HepG2 (cell line): ENCODE measurements around the gene TPX2. TPM values are rescaled to one million over a fixed set of nuclear protein-coding genes. Genes with fewer than 3 reads are reported as not detected.

Experiments
- ATF4 ChIP-seq, 2 experiments: fragments of 450-650 bp in 1 of 2; sonication (generic) in 1 of 2; formaldehyde crosslinking; IDR thresholded peaks; 2 replicates each; pipeline versions ENCODE4 v1.5.0 to v1.8.0; 2020 to 2022; ENCODE audit warnings: mild to moderate bottlenecking in 1 of 2, missing genetic modification reagents in 1 of 2
- BCL6 ChIP-seq: IDR thresholded peaks from 2 replicates; pipeline ENCODE4 v1.6.1; 2016; ENCODE audit warnings: missing genetic modification reagents, missing compliant biosample characterization
- ELF1 ChIP-seq: sonication (generic); formaldehyde crosslinking; IDR thresholded peaks from 2 replicates; pipeline ENCODE4 v1.4.0; 2020; ENCODE audit warnings: missing genetic modification reagents
- ESRRA ChIP-seq: sonication (generic); formaldehyde crosslinking; IDR thresholded peaks from 2 replicates; pipeline ENCODE4 v1.5.1; 2020; ENCODE audit warnings: mild to moderate bottlenecking, low read depth, missing genetic modification reagents
- FOSL2 ChIP-seq: sonication (generic); formaldehyde crosslinking; IDR thresholded peaks from 2 replicates; pipeline ENCODE4 v1.4.0; 2020; ENCODE audit warnings: missing genetic modification reagents
- JUN ChIP-seq: sonication (generic); formaldehyde crosslinking; IDR thresholded peaks from 2 replicates; pipeline ENCODE4 v1.4.0; 2020; ENCODE audit warnings: mild to moderate bottlenecking, missing genetic modification reagents
- MAFF ChIP-seq: IDR thresholded peaks from 2 replicates; pipeline ENCODE4 v1.6.1; 2011; ENCODE audit warnings: low read depth, low read length, improper control_type of control experiment
- NAIF1 ChIP-seq: sonication (generic); formaldehyde crosslinking; IDR thresholded peaks from 2 replicates; pipeline ENCODE4 v1.5.0; 2020; ENCODE audit warnings: mild to moderate bottlenecking, missing genetic modification reagents, borderline replicate concordance
- NCOR1 ChIP-seq: fragments of 200-600 bp; sonication (generic); IDR thresholded peaks from 2 replicates; pipeline ENCODE4 v1.7.0; 2017; ENCODE audit warnings: antibody characterized with exemption, low read length, borderline replicate concordance
- PAX8 ChIP-seq: sonication (generic); formaldehyde crosslinking; IDR thresholded peaks from 2 replicates; pipeline ENCODE4 v1.8.0; 2022; ENCODE audit warnings: mild to moderate bottlenecking, missing genetic modification reagents, borderline replicate concordance
- PRMT3 ChIP-seq: sonication (generic); formaldehyde crosslinking; IDR thresholded peaks from 2 replicates; pipeline ENCODE4 v1.8.1; 2022; ENCODE audit warnings: low read depth, mild to moderate bottlenecking, moderate library complexity, missing genetic modification reagents, borderline replicate concordance
- RXRB ChIP-seq: IDR thresholded peaks from 2 replicates; pipeline ENCODE4 v1.6.1; 2016; ENCODE audit warnings: borderline replicate concordance, missing genetic modification reagents, missing compliant biosample characterization
- SIN3A ChIP-seq: IDR thresholded peaks from 2 replicates; pipeline ENCODE4 v1.6.1; 2011; ENCODE audit warnings: low read depth, mild to moderate bottlenecking, control low read depth, low read length, borderline replicate concordance
- TRIM24 ChIP-seq: sonication (generic); formaldehyde crosslinking; IDR thresholded peaks from 2 replicates; pipeline ENCODE4 v1.8.0; 2022; ENCODE audit warnings: mild to moderate bottlenecking, missing genetic modification reagents
- ZC3H13 ChIP-seq: sonication (generic); formaldehyde crosslinking; IDR thresholded peaks from 2 replicates; pipeline ENCODE4 v1.8.1; 2023; ENCODE audit warnings: mild to moderate bottlenecking, missing genetic modification reagents, moderate library complexity
- ZFP36L2 ChIP-seq: sonication (generic); formaldehyde crosslinking; IDR thresholded peaks from 2 replicates; pipeline ENCODE4 v1.4.0; 2020; ENCODE audit warnings: missing genetic modification reagents
- ZFP41 ChIP-seq: sonication (generic); formaldehyde crosslinking; IDR thresholded peaks from 2 replicates; pipeline ENCODE4 v1.4.0; 2020; ENCODE audit warnings: mild to moderate bottlenecking, missing genetic modification reagents, borderline replicate concordance
- ZNF232 ChIP-seq: sonication (generic); formaldehyde crosslinking; IDR thresholded peaks from 2 replicates; pipeline ENCODE4 v1.4.0; 2020; ENCODE audit warnings: missing genetic modification reagents, borderline replicate concordance
- ZNF383 ChIP-seq: sonication (generic); formaldehyde crosslinking; IDR thresholded peaks from 2 replicates; pipeline ENCODE4 v1.4.0; 2020; ENCODE audit warnings: missing genetic modification reagents, mild to moderate bottlenecking, borderline replicate concordance
- ZNF431 ChIP-seq: sonication (generic); formaldehyde crosslinking; IDR thresholded peaks from 2 replicates; pipeline ENCODE4 v1.9.0; 2022; ENCODE audit warnings: missing genetic modification reagents, low read depth, mild to moderate bottlenecking, borderline replicate concordance
- ZNF598 ChIP-seq: sonication (generic); formaldehyde crosslinking; IDR thresholded peaks from 2 replicates; pipeline ENCODE4 v1.5.1; 2020; ENCODE audit warnings: mild to moderate bottlenecking, missing genetic modification reagents, borderline replicate concordance
- ZNF652 ChIP-seq: IDR thresholded peaks from 2 replicates; pipeline ENCODE4 v1.6.1; 2016; ENCODE audit warnings: low read depth, borderline replicate concordance
- ZNF773 ChIP-seq: sonication (generic); formaldehyde crosslinking; IDR thresholded peaks from 2 replicates; pipeline ENCODE4 v1.4.0; 2020; ENCODE audit warnings: missing genetic modification reagents, borderline replicate concordance
- ZNF781 ChIP-seq: sonication (generic); formaldehyde crosslinking; IDR thresholded peaks from 2 replicates; pipeline ENCODE4 v1.5.1; 2020; ENCODE audit warnings: borderline replicate concordance, mild to moderate bottlenecking, missing genetic modification reagents; ENCODE audit errors: not compliant biosample characterization
- ZUFSP ChIP-seq: sonication (generic); formaldehyde crosslinking; IDR thresholded peaks from 2 replicates; pipeline ENCODE4 v1.9.0; 2021; ENCODE audit warnings: missing genetic modification reagents, mild to moderate bottlenecking, borderline replicate concordance
- polyA plus RNA-seq, 8 experiments: library from polyadenylated mRNA; depleted of rRNA in 3 of 8; stranded (reverse) in 7 of 8; unstranded in 1 of 8; fragments of >200 nt; fragmentation: Illumina TruSeq in 4 of 8; extraction: Trizol in 4 of 8; gene quantifications; 2 replicates each; pipeline versions ENCODE4 v1.2.1 to v1.2.3, GENCODE V29; 2011 to 2016; ENCODE audit warnings: low read depth in 4 of 8, missing spikeins in 1 of 8, mixed read lengths in 1 of 8; ENCODE audit not compliant: insufficient read depth in 1 of 8
- total RNA-seq, 5 experiments: library from RNA; depleted of rRNA; stranded (reverse); fragments of >200 nt; fragmentation: Illumina TruSeq; extraction: Trizol; gene quantifications; 2 replicates each; pipeline ENCODE4 v1.2.3, GENCODE V29; 2016; ENCODE audit warnings: low read depth in 1 of 5
- TF ChIP-seq, protein P1 (sequence below): sonication (generic); formaldehyde crosslinking; IDR thresholded peaks from 2 replicates; pipeline ENCODE4 v1.8.0; 2022; ENCODE audit warnings: missing genetic modification reagents, mild to moderate bottlenecking, borderline replicate concordance

Gene TPX2
- total and polyA plus RNA-seq, 2 of the 13 experiments (the other 11 are each of a cell fraction or from before 2014, with no cell fraction given), result 34.3 to 124 TPM

GRCh38 chr20:31719644-31720485, 19.2 kb upstream of the TPX2 start (continued):
- TF ChIP-seq ZUFSP (no peak), FOSL2 (CRISPR knock-in tag) (peak; percentile 78), NAIF1 (CRISPR knock-in tag) (no peak; the same call in 1 of the 2 replicates), JUN (CRISPR knock-in tag) (peak; percentile 87), NCOR1 (peak; percentile 99; the same call in 1 of the 2 replicates), ZNF431 (CRISPR knock-in tag) (peak; percentile 39; the same call in 1 of the 2 replicates), SIN3A (peak; percentile 99), ZNF598 (CRISPR knock-in tag) (peak; percentile 90), ATF4 (CRISPR knock-in tag; IDR thresholded peaks at IDR 0.05) (peak in 1 of 2 experiments; percentile 73; a peak in 2 of 4 replicates), ZNF383 (no peak), ZNF781 (peak; percentile 84), ZC3H13 (CRISPR knock-in tag) (0 out of 2 replicates have a peak, but pooled peaks have one; percentile 56), ZFP41 (CRISPR knock-in tag) (no peak), ZNF773 (no peak), TRIM24 (CRISPR knock-in tag) (no peak), ZNF232 (CRISPR knock-in tag) (peak; percentile 92; the same call in 1 of the 2 replicates), PRMT3 (no peak), MAFF (peak; percentile 36), ESRRA (CRISPR knock-in tag) (peak; percentile 85; the same call in 1 of the 2 replicates), BCL6 (CRISPR knock-in tag) (peak; percentile 95), RXRB (peak; percentile 100), ELF1 (CRISPR knock-in tag) (peak; percentile 50), ZNF652 (CRISPR knock-in tag) (peak; percentile 65; the same call in 1 of the 2 replicates), PAX8 (CRISPR knock-in tag) (no peak; the same call in 1 of the 2 replicates), ZFP36L2 (CRISPR knock-in tag) (0 out of 2 replicates have a peak, but pooled peaks have one; percentile 30)
- TF ChIP-seq, protein P1, sequence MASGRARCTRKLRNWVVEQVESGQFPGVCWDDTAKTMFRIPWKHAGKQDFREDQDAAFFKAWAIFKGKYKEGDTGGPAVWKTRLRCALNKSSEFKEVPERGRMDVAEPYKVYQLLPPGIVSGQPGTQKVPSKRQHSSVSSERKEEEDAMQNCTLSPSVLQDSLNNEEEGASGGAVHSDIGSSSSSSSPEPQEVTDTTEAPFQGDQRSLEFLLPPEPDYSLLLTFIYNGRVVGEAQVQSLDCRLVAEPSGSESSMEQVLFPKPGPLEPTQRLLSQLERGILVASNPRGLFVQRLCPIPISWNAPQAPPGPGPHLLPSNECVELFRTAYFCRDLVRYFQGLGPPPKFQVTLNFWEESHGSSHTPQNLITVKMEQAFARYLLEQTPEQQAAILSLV (CRISPR knock-in tag), result peak; percentile 81
